CD4-positive, alpha-beta T cell treated with Interleukin-17A for 1 hour (primary cell): ENCODE results near the gene IGLL5.
"Not testable (repeated sequence)": the region's sequence is repeated elsewhere in the genome, so short reads cannot be mapped to it uniquely, and the experiment has no call there.

ENCODE experiments used
- DNase-seq: peaks from one replicate; pipeline ENCODE4 v3.0.0-alpha.2; 2020

IGLL5 gene

GRCh38 chr22:22916952-22917290, 29.3 kb downstream of the IGLL5 start:
- no peak for DNase-seq

- DNase-seq, result no peak
Measured at GRCh38 chr22:22917377-22917776, 29.8 kb downstream of the IGLL5 start.

- no peak for DNase-seq
Measured at GRCh38 chr22:22918297-22918965, 30.8 kb downstream of the IGLL5 start.

- no peak for DNase-seq
Measured at GRCh38 chr22:22919041-22919440, 31.4 kb downstream of the IGLL5 start.

- DNase-seq, result no peak
Measured at GRCh38 chr22:22920104-22920654, 32.6 kb downstream of the IGLL5 start.

- no peak for DNase-seq
Measured at GRCh38 chr22:22920910-22921550, 33.4 kb downstream of the IGLL5 start.

- no peak for DNase-seq
Measured at GRCh38 chr22:22921575-22921974, 34.0 kb downstream of the IGLL5 start.

GRCh38 chr22:22922092-22922953, 34.7 kb downstream of the IGLL5 start:
- not testable (repeated sequence) for DNase-seq

- DNase-seq, result no peak
Measured at GRCh38 chr22:22922954-22923319, 35.3 kb downstream of the IGLL5 start.

- no peak for DNase-seq
Measured at GRCh38 chr22:22923379-22923778, 35.8 kb downstream of the IGLL5 start.

GRCh38 chr22:22923930-22924329, 36.3 kb downstream of the IGLL5 start:
- DNase-seq, result no peak

GRCh38 chr22:22924369-22925145, 36.9 kb downstream of the IGLL5 start:
- no peak for DNase-seq

GRCh38 chr22:22925146-22925804, 37.7 kb downstream of the IGLL5 start:
- DNase-seq, result no peak

GRCh38 chr22:22925805-22926369, 38.3 kb downstream of the IGLL5 start:
- DNase-seq, result no peak

- no peak for DNase-seq
Measured at GRCh38 chr22:22926370-22927195, 39.0 kb downstream of the IGLL5 start.

- no peak for DNase-seq
Measured at GRCh38 chr22:22927196-22927887, 39.7 kb downstream of the IGLL5 start.

GRCh38 chr22:22927888-22928665, 40.5 kb downstream of the IGLL5 start:
- DNase-seq, result no peak

GRCh38 chr22:22928666-22929380, 41.2 kb downstream of the IGLL5 start:
- peak; percentile 81 for DNase-seq
